Endothelial cell (in vitro differentiated cells): ENCODE data around the gene PTPRK. TPM values are rescaled to one million over a fixed set of nuclear protein-coding genes. Genes with fewer than 3 reads are reported as not detected.

ENCODE experiments used
- DNase-seq: peaks from one replicate; pipeline ENCODE4 v3.0.0; 2021; ENCODE audit warnings: low spot score
- H3K27ac Mint-ChIP-seq: one replicate; pipeline ENCODE4 v1.8.0; 2021; ENCODE audit warnings: mixed read lengths, inconsistent platforms; ENCODE audit not compliant: unreplicated experiment
- H3K27me3 Mint-ChIP-seq: one replicate; pipeline ENCODE4 v1.8.0; 2021; ENCODE audit warnings: mild to moderate bottlenecking, moderate library complexity, mixed read lengths, inconsistent platforms; ENCODE audit not compliant: unreplicated experiment
- H3K36me3 Mint-ChIP-seq: one replicate; pipeline ENCODE4 v1.8.0; 2021; ENCODE audit warnings: mild to moderate bottlenecking, low read depth, mixed read lengths, inconsistent platforms; ENCODE audit not compliant: unreplicated experiment
- H3K4me1 Mint-ChIP-seq: one replicate; pipeline ENCODE4 v1.8.0; 2021; ENCODE audit warnings: mild to moderate bottlenecking, mixed read lengths, inconsistent platforms; ENCODE audit not compliant: unreplicated experiment
- H3K4me3 Mint-ChIP-seq: one replicate; pipeline ENCODE4 v1.8.0; 2021; ENCODE audit warnings: mild to moderate bottlenecking, mixed read lengths, inconsistent platforms; ENCODE audit not compliant: unreplicated experiment
- H3K9me3 Mint-ChIP-seq: one replicate; pipeline ENCODE4 v1.8.0; 2021; ENCODE audit warnings: mixed read lengths, inconsistent platforms; ENCODE audit not compliant: unreplicated experiment
- CTCF ChIP-seq: fragments of 200-600 bp; sonication (generic); IDR thresholded peaks from one replicate; pipeline ENCODE4 v1.5.0; 2021; ENCODE audit warnings: antibody characterized with exemption; ENCODE audit not compliant: unreplicated experiment
- total RNA-seq: library from RNA; stranded (reverse); fragmentation: NEBNext Ultra II Directional; extraction: Animal tissue kit (Norgen Biotek cat#: 25700); gene quantifications from one replicate; pipeline ENCODE4 v1.2.1, GENCODE V29; 2021; ENCODE audit not compliant: unreplicated experiment

Gene PTPRK
- total RNA-seq, 1 donor from 2014 or later: 47.3 TPM

- Mint-ChIP-seq H3K27me3 (peaks cover 2% of the 10 kb centered on the region), H3K4me1 (peaks cover 15% of the 10 kb centered on the region), H3K9me3 (no peaks in the 10 kb centered on the region), H3K27ac (no peak overlapping the region), H3K36me3 (no peaks in the 10 kb centered on the region), H3K4me3 (no peak overlapping the region)
- no peak for TF ChIP-seq CTCF
- no peak for DNase-seq
Measured at GRCh38 chr6:127952831-127953230, 567.6 kb downstream of the PTPRK start.

GRCh38 chr6:127952176-127952575 is 568.2 kb downstream of the PTPRK start:
- no peak for DNase-seq
- no peaks in the 10 kb centered on the region for H3K9me3 Mint-ChIP-seq
- no peak overlapping the region for H3K27ac Mint-ChIP-seq
- H3K36me3 Mint-ChIP-seq: no peaks in the 10 kb centered on the region
- TF ChIP-seq CTCF: no peak
- peaks cover 15% of the 10 kb centered on the region for H3K4me1 Mint-ChIP-seq
- peaks cover 2% of the 10 kb centered on the region for H3K27me3 Mint-ChIP-seq
- H3K4me3 Mint-ChIP-seq: no peak overlapping the region

DNA sequence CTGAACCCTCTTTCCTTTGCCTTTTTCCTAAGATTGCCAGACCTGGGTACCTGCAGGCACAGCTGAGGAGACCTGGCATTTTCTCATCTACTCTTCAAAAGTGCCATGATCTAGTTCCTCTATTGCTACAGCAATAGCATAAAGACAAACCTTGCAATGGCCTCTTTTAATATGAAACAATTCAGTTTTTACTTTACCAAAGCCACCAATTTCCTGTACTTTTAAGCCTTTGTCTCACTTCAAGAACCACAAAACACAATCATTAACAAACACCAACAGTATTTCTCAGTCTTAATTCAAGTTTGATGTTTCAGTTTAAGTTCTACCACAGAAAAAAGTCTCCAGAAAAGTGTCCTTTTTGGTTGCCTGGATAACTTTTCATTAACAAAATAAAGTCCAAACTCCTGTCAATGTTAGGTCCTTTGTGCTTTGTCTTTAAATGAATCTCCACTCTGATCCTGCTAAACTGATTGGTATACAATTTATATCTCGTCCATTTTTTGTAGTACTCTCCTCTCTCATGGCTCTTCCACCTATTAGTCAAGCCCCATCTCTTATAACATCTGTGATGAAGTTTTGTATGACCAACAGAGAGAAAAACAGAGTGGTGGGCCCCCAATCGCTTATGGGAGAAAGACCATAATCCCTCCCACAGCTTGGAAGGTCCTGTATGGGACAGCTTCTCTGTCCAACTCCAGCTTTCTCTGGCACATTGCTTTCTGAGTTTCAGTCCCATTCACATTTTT is 569.1 kb downstream of the PTPRK start:
- H3K9me3 Mint-ChIP-seq: no peaks in the 10 kb centered on the region
- no peaks in the 10 kb centered on the region for H3K27me3 Mint-ChIP-seq
- no peak for TF ChIP-seq CTCF
- no peak overlapping the region for H3K4me3 Mint-ChIP-seq
- no peak for DNase-seq
- H3K36me3 Mint-ChIP-seq: no peaks in the 10 kb centered on the region
- H3K27ac Mint-ChIP-seq: no peak overlapping the region
- H3K4me1 Mint-ChIP-seq: peaks cover 15% of the 10 kb centered on the region

DNA sequence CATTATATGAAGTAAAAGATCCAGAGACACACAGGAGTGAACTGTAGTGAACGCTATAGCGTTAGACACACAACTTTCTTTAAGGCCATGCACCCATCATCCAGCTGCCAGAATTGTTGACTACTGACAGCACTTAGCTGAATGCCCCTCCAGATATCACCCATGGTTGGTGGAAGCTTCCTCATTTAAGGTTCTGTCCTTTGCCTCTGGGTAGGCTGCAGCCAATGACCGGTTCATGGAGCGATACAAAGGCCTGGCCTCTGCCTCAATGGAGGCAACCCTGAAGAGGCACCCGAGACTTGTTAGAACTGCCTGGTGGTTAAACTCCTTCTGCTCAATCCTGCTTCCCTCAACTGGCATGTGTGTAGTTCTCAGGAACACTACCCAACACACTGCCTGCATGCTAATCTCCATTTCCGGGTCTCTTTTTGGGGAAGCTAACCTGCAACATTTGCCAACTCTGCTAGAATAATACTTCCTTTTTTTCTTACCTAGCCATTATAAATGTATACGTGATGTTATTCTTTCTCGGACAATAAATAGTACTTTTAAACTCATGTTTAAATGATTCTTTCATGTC is 569.7 kb downstream of the PTPRK start:
- H3K9me3 Mint-ChIP-seq: no peaks in the 10 kb centered on the region
- no peak overlapping the region for H3K4me3 Mint-ChIP-seq
- no peaks in the 10 kb centered on the region for H3K36me3 Mint-ChIP-seq
- no peaks in the 10 kb centered on the region for H3K27me3 Mint-ChIP-seq
- no peak for DNase-seq
- TF ChIP-seq CTCF: no peak
- no peak overlapping the region for H3K27ac Mint-ChIP-seq
- peaks cover 15% of the 10 kb centered on the region for H3K4me1 Mint-ChIP-seq

DNA sequence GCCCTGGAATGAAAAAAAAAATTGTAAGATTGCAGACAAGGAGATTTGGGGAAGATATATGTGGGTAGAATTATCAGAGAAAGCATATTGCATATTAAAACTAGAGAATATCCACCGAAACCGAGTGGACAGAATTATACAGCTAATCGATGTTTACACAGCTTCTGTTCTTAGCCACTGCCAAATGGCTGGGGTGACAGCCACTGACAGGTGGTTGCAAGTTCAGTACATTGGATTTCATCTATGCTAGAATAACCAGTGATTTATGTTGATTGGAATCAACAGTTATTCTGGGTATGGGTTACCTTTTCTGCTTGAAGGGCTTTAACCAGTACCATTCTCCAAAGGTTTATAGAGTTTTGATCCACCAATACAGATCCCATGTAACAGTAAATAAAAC is 571.1 kb downstream of the PTPRK start:
- DNase-seq: no peak
- Mint-ChIP-seq H3K4me1 (peaks cover 15% of the 10 kb centered on the region), H3K9me3 (no peaks in the 10 kb centered on the region), H3K27me3 (no peaks in the 10 kb centered on the region), H3K36me3 (no peaks in the 10 kb centered on the region), H3K4me3 (no peak overlapping the region), H3K27ac (no peak overlapping the region)
- TF ChIP-seq CTCF: no peak
